Measurements from ENCODE around the gene DGAT2L6.
"Not testable (repeated sequence)": the region's sequence is repeated elsewhere in the genome, so short reads cannot be mapped to it uniquely, and the experiment has no call there.

DGAT2L6 gene

DNA sequence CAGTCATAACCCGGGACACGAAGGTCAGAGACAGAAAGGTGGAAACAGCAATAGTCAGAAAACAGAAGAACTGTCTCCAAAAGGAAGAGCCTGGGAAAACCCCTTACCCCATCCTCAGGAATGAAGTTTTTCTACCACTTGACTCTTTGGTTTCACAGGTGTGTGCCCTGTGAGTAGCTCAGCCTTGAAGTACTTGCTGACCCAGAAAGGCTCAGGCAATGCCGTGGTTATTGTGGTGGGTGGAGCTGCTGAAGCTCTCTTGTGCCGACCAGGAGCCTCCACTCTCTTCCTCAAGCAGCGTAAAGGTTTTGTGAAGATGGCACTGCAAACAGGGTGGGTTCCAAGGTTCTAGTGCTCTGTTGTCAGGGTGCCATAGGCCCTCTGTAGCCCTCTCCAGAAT lies 24.4 kb downstream of the DGAT2L6 start:
- DNase-seq: no peak

DNA sequence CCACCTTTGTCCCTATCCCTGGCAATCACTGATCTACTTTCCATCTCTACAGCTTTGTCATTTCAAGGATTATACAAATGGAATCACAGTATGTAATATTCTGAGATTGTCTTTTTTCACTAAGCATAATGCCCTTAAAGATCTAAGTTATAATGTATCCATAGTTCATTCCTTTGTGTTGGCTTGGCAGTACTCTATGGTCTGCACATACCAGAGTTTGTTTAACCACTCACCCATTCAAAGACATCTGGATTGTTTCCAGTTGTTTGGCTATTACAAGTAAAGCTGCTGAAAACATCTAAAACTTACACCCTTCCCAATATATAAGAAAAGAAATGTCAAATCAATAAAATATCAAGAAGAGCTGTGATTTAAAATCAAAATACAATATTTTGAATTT lies 31.2 kb downstream of the DGAT2L6 start:
- no peak for DNase-seq

DNA sequence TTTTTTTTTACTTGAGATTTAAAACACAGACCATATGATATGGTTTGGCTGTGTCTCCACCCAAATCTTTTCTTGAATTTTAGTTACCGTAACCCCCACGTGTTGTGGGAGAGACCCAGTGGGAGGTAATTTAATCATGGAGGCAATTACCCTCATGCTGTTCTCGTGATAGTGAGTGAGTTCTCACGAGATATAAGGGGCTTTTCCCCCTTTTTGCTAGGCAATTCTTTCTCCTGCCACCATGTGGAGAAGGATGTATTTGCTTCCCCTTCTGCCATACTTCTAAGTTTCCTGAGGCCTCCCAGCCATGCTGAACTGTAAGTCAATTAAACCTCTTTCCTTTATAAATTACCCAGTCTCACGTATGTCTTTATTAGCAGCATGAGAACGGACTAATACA lies 32.3 kb downstream of the DGAT2L6 start:
- DNase-seq: not testable (repeated sequence)

DNA sequence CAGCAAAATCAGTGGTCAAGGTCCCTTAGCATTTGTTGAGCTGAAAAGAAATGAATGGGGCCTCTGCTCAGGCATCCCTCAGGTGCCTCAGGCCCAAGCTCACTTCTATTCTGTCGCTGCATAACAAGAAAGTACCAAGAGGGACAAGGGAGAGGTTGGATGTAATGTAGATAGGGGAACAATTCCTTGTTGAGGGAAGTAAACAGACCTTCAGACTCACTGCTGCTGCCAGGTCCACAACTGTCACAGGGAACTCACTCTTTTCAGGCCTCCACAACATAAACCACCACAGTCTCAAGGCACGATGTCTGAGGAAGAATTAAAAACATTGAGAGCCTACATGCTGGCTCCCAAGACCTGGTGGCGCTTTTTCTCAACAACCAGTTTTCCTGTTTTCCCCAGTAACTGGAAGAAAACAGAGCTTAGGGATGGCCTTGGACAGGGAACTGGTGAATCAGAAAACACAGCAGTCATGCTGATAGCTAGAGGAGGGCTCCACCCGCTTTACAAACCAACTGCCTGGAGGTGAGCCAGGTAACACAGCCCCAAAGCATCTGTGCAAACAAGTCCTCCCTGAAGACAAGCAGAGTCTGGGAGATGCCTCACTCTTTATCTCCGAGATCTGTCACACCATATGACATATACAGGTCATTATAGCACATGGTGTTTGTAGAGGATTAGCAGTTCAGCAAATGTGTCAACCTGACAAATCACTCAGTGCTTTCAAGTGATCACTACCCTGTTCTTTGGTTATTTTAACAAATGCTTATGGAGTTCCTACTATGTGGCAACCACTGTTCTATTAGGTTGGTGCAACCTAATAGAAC lies 42.9 kb downstream of the DGAT2L6 start:
- no peak for DNase-seq

DNA sequence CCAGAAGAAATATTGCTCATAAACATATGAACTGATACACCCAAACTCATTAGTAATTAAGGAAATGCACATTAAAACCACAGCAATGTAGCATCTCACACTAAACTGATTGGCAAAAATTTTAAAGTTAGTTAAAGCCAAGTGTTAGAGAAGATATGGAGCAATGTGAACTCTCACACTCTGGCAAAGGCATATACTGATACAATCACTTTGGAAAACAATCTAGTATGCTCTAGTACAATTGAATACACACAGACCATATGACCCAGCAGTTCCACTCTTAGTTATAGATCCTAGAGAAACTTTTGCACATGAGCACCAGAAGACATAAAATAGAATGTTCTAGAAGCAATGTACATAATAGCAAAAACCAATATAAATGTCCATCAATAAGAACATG lies 48.8 kb downstream of the DGAT2L6 start:
- no peak for DNase-seq

DNA sequence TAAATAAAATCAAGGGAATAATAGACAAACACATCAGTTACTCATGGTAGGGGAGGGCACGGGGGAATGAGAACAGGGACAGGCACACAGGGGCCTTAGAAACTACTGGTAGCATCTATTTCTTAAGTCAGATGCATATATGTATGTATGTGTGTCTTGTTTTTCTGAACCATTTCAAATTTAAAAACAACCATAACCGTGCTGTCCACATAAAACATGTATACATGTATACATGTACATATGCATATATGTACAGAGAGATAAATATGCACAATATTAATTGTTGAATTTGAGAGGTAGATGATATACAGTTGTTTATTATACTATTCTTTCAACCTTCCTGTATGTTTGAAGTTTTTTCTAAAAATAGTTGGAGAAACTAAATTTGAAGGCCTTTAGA lies 49.4 kb downstream of the DGAT2L6 start:
- no peak for DNase-seq

DNA sequence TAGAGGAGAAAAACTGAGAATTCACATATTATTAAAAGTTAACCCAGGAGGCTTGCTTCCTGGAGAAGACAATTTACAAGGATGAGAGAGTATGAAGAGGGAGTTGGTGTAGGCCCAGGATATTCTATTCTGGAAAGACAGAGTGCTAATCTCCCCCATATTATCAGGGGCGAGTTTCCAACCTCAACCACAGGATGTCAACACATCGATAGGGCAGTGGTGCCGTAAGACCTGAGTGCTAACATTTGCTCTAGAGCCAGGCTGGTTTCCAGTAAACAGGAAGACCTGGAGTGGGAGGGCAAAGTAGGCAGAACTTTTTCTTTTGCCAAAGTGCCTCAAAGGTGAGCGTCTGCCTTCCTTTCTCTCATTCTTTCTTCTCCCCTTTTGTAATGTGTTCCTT lies 54.4 kb downstream of the DGAT2L6 start:
- no peak for DNase-seq

DNA sequence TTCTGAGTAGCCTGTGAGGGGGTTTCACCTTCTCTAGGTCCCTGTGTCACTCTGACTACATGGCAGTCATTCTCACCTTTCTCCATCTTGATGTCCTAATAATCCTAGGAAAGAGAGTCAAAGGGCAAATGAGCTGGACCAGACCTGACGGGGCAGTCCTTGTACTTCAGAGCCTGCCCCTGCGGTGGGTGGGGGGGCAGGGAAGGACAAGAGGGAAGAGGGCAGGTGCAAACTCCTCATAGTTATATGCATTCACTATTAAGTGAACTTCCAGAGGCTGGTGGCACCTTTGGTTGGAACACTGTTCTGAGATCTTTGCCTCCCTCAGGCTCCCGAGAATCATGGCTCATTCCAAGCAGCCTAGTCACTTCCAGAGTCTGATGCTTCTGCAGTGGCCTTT lies 57.1 kb downstream of the DGAT2L6 start, which contains the start of gene AWAT1:
Gene AWAT1, plus strand, starts transcription at position 301 of the 400 bp plus-strand sequence. Its CDS starts 41 bp downstream, at position 342.
- no peak for DNase-seq

DNA sequence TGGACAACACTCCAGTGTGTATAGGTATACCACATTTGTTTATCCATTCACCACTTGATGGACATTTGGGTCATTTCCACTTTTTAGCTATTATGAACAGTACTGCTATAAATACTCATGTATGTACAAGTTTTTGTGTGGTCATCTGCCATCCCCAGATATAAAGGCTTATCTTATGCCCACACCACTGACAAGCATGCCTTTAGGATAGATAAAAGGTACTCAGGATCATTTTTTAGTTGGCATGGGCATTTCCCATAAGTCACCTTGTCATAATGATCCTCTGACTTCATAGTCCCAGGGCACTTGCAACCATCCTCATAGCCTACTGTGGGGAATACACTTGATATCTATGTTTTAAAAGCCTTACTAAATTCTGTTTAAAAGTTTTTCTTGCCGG lies 63.5 kb downstream of the DGAT2L6 start:
- no peak for DNase-seq

DNA sequence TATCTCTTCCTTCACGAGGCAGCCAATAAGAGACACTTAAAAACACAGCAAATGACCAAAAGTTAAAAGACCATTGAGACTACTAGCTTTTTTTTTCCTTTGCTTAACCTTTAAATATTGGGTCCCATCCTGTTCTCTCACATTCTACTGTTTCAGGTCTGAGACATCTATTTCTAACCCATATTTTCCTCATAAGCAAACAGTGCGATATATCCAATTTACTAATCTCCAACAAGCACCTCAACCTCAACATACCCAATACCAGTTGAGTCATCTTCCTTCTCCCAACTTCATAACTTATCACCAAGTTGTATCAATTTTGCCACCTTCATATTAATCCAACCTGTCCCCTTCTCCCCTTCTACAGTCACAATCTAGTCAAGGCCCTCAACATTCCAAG lies 64.2 kb downstream of the DGAT2L6 start:
- no peak for DNase-seq

DNA sequence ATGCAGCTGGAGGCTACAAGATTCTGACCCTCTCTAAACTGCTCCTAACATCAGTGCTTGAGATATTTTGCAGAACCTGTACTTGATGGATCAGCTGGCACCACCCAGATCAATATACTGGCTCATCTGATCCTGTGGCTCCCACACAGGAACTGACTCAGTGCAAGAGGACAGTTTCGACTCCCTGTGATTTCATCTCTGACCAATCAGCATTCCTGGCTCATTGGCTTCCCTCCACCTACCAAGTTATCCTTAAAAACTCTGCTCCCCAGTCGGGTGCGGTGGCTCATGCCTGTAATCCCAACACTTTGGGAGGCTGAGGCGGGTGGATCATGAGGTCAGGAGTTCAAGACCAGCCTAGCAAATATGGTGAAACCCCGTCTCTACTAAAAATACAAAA lies 66.3 kb downstream of the DGAT2L6 start:
- not testable (repeated sequence) for DNase-seq

DNA sequence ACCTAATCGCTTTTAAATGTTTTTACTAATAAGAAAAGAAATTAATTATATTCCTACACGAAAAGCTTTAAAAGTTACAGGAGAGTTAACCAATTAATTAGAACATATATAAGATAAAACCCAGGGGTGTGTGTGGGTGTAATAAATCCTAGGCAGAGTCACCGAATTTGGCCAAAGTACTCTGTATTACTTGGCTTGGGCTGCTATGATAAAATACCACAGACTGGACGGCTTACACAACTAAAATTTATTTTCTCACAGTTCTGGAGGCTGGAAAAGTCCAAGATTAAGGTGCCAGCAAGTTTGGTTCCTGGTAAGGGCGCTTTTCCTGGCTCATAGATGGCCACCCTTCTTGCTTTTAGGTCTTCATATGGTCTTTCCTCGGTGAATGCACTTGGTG lies 67.6 kb downstream of the DGAT2L6 start:
- DNase-seq: no peak

DNA sequence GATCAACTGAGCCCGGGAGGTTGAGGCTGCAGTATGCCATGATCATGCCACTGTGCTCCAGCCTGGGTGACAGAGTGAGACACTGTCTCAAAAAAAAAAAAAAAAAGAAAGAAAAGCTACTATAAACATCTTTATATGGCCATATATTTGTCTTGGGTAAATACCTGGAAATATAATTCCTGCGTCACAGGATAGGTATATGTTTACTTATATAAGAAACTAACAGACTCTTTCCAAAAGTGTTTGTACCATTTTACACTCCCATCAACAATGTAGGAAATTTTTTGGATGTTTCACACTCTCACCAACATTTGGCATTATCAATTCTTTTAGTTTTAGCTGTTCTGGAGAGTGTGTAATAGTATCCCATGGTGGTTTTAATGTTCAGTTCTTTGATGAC lies 70.0 kb downstream of the DGAT2L6 start:
- no peak for DNase-seq

DNA sequence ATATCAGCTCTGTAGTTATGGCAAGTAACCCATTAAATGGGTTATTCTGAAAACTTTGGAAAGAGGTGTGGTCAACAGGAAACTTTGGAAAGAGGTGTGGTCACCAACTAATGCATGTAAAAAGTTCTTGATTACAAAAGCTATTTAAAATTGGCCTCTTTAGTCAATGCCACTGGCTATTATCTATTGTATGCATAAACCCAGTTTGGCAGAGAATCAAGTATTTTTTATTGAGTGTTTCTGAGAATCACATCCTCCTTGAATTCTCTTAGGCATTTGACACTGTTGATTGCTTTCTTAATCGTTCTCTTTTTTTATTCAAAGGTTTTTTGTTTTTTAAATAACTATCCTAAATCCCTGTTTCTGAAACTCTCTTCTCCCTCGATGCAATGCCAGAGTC lies 75.2 kb downstream of the DGAT2L6 start:
- no peak for DNase-seq

DNA sequence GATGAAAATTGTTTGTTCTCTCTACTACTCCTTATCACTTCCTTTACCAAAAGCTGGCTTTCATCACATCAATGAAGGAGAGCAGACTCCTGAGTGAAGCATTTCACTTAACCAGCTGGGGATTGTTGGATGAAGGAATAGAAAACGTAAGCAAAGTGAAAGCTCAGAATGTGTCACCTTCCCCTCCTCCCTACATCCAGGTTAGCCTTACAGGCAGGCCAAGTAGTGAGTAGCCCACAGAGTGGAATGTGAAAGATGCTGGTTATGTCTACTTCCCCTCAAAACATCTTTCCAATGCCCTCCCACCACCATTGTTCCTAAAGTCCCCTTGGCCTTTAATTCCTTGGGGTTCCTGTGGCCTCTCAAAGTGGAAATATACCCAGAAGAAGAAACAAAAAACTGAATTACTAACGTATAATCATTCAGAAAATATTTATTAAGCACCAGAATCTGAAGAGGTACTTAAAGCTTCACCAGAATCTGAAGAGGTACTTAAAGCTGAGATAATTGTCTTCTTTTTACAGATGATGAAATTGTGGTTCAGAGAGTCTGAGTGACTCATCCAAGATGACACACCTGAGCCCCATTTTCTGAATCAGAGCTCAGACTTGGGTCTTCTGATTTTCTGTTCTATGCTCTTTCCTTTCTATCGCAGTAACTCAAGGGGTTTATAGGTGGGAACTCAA lies 76.2 kb downstream of the DGAT2L6 start:
- DNase-seq: no peak

DNA sequence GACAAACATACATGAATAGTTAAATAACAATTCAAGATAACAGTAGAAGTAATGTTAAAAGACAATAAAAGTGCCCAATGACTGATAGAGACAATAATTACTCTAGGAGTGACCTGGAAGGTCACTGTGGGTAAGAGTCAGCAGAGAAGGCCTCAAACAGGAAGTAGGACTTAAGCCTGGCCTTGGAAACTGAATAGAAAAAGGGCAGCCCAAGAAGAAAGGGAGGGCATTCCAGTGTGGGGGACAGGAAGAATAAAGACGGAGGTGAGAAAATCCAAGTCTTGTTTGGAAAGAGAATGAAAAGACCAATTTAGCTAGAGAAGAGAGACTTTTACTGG lies 76.7 kb downstream of the DGAT2L6 start:
- DNase-seq: no peak

DNA sequence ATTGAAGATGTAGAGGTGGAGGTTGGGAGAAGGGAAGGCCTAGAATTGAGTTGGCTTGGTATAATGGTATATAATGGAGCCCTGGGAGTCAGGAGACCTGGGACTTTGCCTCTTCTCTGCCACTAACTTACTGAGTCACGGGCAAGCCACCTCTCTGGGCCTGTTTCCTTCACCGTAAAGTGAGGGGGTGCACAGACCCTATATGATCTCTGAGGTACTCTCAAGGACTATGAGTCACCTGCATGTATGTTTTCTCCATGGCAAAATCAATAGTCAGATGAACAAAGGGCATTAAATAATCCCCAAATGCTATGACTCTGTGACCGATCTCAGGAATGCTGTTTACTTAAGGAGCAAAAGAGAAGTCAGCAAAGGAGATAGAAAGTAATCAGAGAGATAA lies 77.6 kb downstream of the DGAT2L6 start:
- no peak for DNase-seq
